HG02759 (cell line): ENCODE data around the gene SENP1.

ENCODE experiments used
- ATAC-seq: cut with Tn5 transposase; IDR thresholded peaks from one replicate; pipeline ENCODE4 v1.9.1; 2021; ENCODE audit warnings: mild to moderate bottlenecking, moderate library complexity; ENCODE audit not compliant: unreplicated experiment

Gene SENP1

GRCh38 chr12:48001505-48002413 lies 104.1 kb downstream of the SENP1 start:
- no peak for ATAC-seq

GRCh38 chr12:48000878-48001504 lies 104.9 kb downstream of the SENP1 start:
- no peak for ATAC-seq

DNA sequence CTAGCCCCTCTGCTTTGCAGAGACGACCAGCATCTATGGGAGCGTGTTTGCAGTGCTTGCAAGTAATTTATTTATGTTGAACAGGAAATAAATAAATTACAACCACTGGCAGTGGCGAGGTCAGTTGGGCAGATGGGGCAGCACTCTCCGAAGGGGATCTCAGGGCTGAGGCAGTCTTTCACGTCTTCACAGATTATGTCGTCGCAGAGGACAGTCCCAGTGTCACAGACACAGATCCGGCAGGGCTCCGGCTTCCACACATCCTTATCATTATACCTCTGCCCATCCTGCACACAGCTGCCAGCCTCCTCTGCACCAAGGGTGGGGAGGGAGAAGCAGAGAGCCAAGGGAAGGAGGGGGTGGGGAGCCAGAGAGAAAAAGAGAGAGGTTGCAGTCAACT lies 106.1 kb downstream of the SENP1 start:
- ATAC-seq: no peak

- ATAC-seq: no peak
Measured at GRCh38 chr12:47997321-47997720, 108.6 kb downstream of the SENP1 start.

GRCh38 chr12:47995981-47996401 lies 109.9 kb downstream of the SENP1 start:
- no peak for ATAC-seq

GRCh38 chr12:47993491-47993890 lies 112.4 kb downstream of the SENP1 start:
- ATAC-seq: no peak
